Fibroblast of lung (primary cell): Measurements from ENCODE around the gene GLB1L. TPM values are rescaled to one million over a fixed set of nuclear protein-coding genes. Genes with fewer than 3 reads are reported as not detected.

Source experiments
- DNase-seq, 2 donors: peaks; one replicate each; pipeline versions ENCODE4 v3.0.0 to v3.0.0-alpha.2; 2010; ENCODE audit warnings: low read depth in 2 of 2
- H2AFZ ChIP-seq: 2 replicates; pipeline ENCODE4 v1.5.1; 2012; ENCODE audit warnings: low read length, control low read depth, inconsistent platforms
- H3K27ac ChIP-seq: 2 replicates; pipeline ENCODE4 v1.5.1; 2011; ENCODE audit warnings: low read length, control low read depth; ENCODE audit not compliant: insufficient read depth
- H3K27me3 ChIP-seq: 2 replicates; pipeline ENCODE4 v1.5.1; 2011; ENCODE audit warnings: mild to moderate bottlenecking, low read length; ENCODE audit not compliant: control insufficient read depth, insufficient read depth
- H3K36me3 ChIP-seq: 2 replicates; pipeline ENCODE4 v1.5.1; 2011; ENCODE audit warnings: low read length; ENCODE audit not compliant: control insufficient read depth, insufficient read depth
- H3K4me1 ChIP-seq: 2 replicates; pipeline ENCODE4 v1.5.1; 2011; ENCODE audit warnings: low read length; ENCODE audit not compliant: control insufficient read depth, insufficient read depth; ENCODE audit errors: extremely low read depth
- H3K4me2 ChIP-seq: 2 replicates; pipeline ENCODE4 v1.5.1; 2011; ENCODE audit warnings: low read length, control low read depth; ENCODE audit not compliant: insufficient read depth; ENCODE audit errors: extremely low read depth
- H3K4me3 ChIP-seq, 4 experiments: fragments of 200-600 bp in 1 of 4; sonication (generic) in 1 of 4; replicated peaks in 1 of 4; 2 replicates each; pipeline ENCODE4 v1.5.1; 2011 to 2016; ENCODE audit warnings: low read length in 4 of 4, low read depth in 3 of 4, mild to moderate bottlenecking in 3 of 4, control low read depth in 2 of 4, inconsistent platforms in 1 of 4, mixed read lengths in 1 of 4; ENCODE audit not compliant: insufficient read depth in 1 of 4; ENCODE audit errors: control extremely low read depth in 1 of 4
- H3K79me2 ChIP-seq: 2 replicates; pipeline ENCODE4 v1.5.1; 2012; ENCODE audit warnings: mild to moderate bottlenecking, low read length, inconsistent platforms; ENCODE audit not compliant: control insufficient read depth, insufficient read depth
- H3K9ac ChIP-seq: 2 replicates; pipeline ENCODE4 v1.5.1; 2011; ENCODE audit warnings: mild to moderate bottlenecking, low read length, control low read depth; ENCODE audit not compliant: insufficient read depth
- H3K9me3 ChIP-seq: 2 replicates; pipeline ENCODE4 v1.5.1; 2012; ENCODE audit warnings: low read depth, low read length; ENCODE audit not compliant: control insufficient read depth, insufficient read depth
- H4K20me1 ChIP-seq: 2 replicates; pipeline ENCODE4 v1.5.1; 2011; ENCODE audit warnings: low read length; ENCODE audit not compliant: control insufficient read depth, insufficient read depth; ENCODE audit errors: extremely low read depth
- CTCF ChIP-seq, 2 donors: IDR thresholded peaks in 1 of 2; conservative IDR thresholded peaks in 1 of 2; 1 replicate in 1 of 2; 2 replicates in 1 of 2; pipeline ENCODE4 v1.5.1; 2011 to 2012; ENCODE audit warnings: low read length in 2 of 2, control low read depth in 1 of 2, inconsistent platforms in 1 of 2, low read depth in 1 of 2, mild to moderate bottlenecking in 1 of 2
- EZH2 ChIP-seq: IDR thresholded peaks from 2 replicates; pipeline ENCODE4 v1.5.1; 2012; ENCODE audit warnings: low read length, control low read depth, mild to moderate bottlenecking; ENCODE audit errors: missing control alignments
- polyA plus RNA-seq, 2 donors: library from polyadenylated mRNA; depleted of rRNA in 1 of 2; stranded (reverse) in 1 of 2; unstranded in 1 of 2; fragments of >200 nt; gene quantifications; 2 replicates each; pipeline ENCODE4 v1.2.1, GENCODE V29; 2011 to 2012; ENCODE audit warnings: missing spikeins in 1 of 2
- total RNA-seq: library from RNA; depleted of rRNA; stranded (reverse); fragments of >200 nt; gene quantifications from 2 replicates; pipeline ENCODE4 v1.2.1, GENCODE V29; 2014

Gene GLB1L
- total and polyA plus RNA-seq, 2 donors (not counting 1 experiment from before 2014, with no cell fraction given), result 12.8 to 28.2 TPM

DNA sequence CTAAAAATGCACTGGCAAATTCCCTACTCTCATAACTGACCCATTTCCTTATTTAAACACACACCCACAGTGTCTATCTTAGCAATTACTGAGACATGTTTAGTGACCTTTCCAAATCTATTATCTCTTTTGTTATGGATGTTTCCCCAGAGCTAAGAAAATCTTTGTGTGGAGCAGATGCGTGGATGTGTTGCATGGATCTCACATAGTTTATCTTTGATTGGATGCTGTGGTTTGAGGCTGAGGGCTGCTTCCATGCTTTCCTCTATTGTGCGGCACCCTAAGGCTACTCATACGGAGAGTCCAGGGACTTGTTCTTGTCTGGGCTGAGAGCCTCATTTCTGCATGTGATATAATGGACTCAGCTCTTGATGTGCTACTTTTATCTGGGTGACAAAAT is 10.9 kb downstream of the GLB1L start:
- Histone ChIP-seq H3K27ac (no peak overlapping the region), H3K4me3 (no peak overlapping the region), H3K27me3 (no peaks in the 10 kb centered on the region), H3K36me3 (peaks cover 18% of the 10 kb centered on the region), H3K79me2 (peaks cover 1% of the 10 kb centered on the region), H3K9me3 (no peaks in the 10 kb centered on the region), H3K9ac (no peak overlapping the region), H3K4me2 (no peak overlapping the region), H4K20me1 (no peaks in the 10 kb centered on the region), H3K4me1 (peaks cover 2% of the 10 kb centered on the region), H2AFZ (no peak overlapping the region)
- DNase-seq, result no peak
- TF ChIP-seq EZH2 (no peak), CTCF (conservative IDR thresholded peaks at IDR 0.05 in 1 of 2, IDR thresholded peaks at IDR 0.05 in 1 of 2; ENCODE audit: low read depth in 1 of 2, low read length in 2 of 2) (no peak)

GRCh38 chr2:219230059-219230540 is 15.1 kb downstream of the GLB1L start:
- peak; percentile 36 to 38 for DNase-seq
- H3K4me2 ChIP-seq, result peak overlapping the region; percentile 76
- TF ChIP-seq EZH2, result no peak
- peaks cover 16% of the 10 kb centered on the region for H3K79me2 ChIP-seq
- H3K27me3 ChIP-seq, result no peaks in the 10 kb centered on the region
- peak overlapping the region; percentile 81 for H2AFZ ChIP-seq
- peak overlapping the region; percentile 73 for H3K27ac ChIP-seq
- H3K36me3 ChIP-seq, result peaks cover 9% of the 10 kb centered on the region
- no peaks in the 10 kb centered on the region for H3K9me3 ChIP-seq
- H3K4me1 ChIP-seq, result peaks cover 2% of the 10 kb centered on the region
- H4K20me1 ChIP-seq, result no peaks in the 10 kb centered on the region
- peak overlapping the region; percentile 68 for H3K9ac ChIP-seq
- H3K4me3 ChIP-seq, result peak overlapping the region; percentile 59 to 91 (median 82)

DNA sequence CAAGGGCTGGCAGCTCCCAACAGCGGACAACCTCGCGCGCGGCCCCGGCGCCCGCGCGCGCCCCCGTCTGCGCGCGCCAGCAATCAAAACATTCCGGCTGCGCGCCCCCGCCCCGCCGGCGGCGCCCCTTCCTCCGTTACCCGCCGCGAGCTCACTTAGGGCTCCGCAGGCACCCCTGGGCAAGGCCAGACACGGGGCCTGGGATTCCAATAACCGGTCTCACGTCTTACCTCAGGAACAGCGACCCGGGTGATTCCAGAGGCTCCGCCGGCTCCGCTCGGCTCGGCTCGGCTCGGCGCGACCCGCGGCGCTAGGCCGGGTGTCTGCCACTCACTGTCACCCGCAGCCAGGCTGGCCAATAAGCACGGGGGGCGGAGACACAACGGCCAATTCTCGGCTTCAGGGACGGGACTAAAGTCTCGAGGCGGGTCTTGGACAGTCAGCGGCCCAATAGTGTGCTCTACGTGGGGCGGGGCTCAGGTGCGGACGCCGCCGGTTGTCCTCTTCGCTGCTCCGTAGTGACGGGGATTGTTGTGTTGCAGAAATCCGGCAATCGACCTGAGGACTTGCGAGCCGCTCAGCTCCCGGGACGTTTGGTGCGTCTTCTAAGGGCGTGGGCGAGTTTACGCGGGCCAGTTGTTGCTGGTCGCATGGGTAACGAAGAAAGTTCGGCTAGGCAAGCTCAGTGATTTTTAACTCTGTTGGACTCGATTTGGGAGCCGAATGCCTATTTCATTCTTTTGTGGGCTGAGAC is 15.8 kb downstream of the GLB1L start, which contains the start of the genes ANKZF1 and ATG9A:
ANKZF1 (plus strand) TSS at position 502 of the 754 bp plus-strand sequence. CDS start 452 bp downstream, outside the sequence.
ATG9A (minus strand) TSS at position 332 of the 754 bp plus-strand sequence. CDS start 1,612 bp downstream, outside the sequence.
- H3K4me1 ChIP-seq, result peaks cover 2% of the 10 kb centered on the region
- DNase-seq, result peak; percentile 98 to 99
- peaks cover 16% of the 10 kb centered on the region for H3K79me2 ChIP-seq
- TF ChIP-seq EZH2, result no peak
- TF ChIP-seq CTCF (conservative IDR thresholded peaks at IDR 0.05 in 1 of 2, IDR thresholded peaks at IDR 0.05 in 1 of 2; ENCODE audit: low read depth in 1 of 2, low read length in 2 of 2), result no peak
- no peaks in the 10 kb centered on the region for H4K20me1 ChIP-seq
- peak within 1 kb of the TSS; percentile 81 for H3K27ac ChIP-seq
- H3K4me2 ChIP-seq, result peak within 1 kb of the TSS; percentile 97
- peak within 1 kb of the TSS; percentile 59 to 91 (median 82) for H3K4me3 ChIP-seq
- no peaks in the 10 kb centered on the region for H3K27me3 ChIP-seq
- H3K9me3 ChIP-seq, result no peaks in the 10 kb centered on the region
- peaks cover 12% of the 10 kb centered on the region for H3K36me3 ChIP-seq
- H3K9ac ChIP-seq, result peak within 1 kb of the TSS; percentile 91
- peak within 1 kb of the TSS; percentile 81 for H2AFZ ChIP-seq
